COR-L47 (cell line): ENCODE measurements around the gene TMEM31.

Source experiments
- DNase-seq: peaks from one replicate; lab custom pipeline; 2025; lab: John Stamatoyannopoulos, UW

The TMEM31 gene, protein sequence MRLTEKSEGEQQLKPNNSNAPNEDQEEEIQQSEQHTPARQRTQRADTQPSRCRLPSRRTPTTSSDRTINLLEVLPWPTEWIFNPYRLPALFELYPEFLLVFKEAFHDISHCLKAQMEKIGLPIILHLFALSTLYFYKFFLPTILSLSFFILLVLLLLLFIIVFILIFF

DNA sequence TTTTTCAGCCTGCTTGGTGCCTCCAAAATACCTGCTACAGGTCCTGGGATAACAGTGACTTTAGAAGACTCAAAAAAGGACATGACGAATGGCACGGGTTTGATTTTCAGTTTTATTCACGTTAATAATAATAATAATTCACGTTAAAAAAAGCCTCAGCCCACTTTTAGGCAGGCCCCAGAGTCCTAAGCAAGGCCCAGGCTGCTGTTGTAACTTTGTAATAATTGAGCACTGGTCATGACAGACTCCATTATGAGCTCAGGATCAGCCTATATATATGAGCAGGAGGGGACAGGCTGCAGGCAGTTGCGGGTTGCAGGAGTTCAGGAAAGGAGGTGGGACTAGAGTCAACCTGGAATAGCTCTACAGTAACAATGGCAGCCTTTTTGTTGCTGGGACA, at the start of gene TMEM31:
TMEM31 (plus strand) TSS at position 301 of the 400 bp plus-strand sequence. CDS start 1,350 bp downstream, outside the sequence.
- DNase-seq = no peak

DNA sequence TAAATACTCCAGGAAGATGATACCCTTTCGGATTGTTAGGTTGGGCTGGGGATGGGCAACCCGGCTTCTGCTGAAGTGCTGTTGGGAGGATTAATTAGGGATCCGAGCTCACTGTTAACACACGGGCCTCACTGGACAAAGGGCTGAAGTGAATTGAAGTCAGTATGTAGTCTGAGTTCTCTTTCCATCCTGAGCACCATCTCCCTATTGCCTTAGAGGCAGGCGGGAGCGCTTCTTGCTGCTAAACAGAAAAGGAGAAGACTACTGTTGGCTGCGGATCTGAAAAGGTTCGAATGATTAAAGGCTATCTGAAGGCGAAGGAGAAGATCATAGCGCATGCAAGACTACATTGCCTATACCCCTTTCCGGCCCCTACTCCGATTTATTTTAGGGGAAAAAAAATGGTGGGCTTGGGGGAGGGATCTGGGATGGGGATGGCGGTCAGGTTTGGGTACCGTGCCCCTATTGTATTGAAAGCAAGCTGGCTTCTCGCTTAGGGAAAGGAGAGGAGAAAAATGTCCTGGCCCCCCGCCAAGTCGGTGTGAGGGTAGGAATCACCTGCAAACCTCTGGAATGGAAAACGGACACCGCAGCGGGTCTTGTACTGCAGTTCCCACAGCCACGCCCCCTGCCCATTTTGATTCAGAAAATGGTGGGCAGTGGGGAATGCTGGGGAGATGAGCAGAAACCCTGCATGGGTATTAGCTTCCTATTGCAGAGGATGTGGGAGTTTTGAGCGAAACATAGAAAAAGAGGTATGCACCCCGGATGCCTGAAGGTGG, 46.5 kb upstream of the TMEM31 start:
- DNase-seq = no peak

DNA sequence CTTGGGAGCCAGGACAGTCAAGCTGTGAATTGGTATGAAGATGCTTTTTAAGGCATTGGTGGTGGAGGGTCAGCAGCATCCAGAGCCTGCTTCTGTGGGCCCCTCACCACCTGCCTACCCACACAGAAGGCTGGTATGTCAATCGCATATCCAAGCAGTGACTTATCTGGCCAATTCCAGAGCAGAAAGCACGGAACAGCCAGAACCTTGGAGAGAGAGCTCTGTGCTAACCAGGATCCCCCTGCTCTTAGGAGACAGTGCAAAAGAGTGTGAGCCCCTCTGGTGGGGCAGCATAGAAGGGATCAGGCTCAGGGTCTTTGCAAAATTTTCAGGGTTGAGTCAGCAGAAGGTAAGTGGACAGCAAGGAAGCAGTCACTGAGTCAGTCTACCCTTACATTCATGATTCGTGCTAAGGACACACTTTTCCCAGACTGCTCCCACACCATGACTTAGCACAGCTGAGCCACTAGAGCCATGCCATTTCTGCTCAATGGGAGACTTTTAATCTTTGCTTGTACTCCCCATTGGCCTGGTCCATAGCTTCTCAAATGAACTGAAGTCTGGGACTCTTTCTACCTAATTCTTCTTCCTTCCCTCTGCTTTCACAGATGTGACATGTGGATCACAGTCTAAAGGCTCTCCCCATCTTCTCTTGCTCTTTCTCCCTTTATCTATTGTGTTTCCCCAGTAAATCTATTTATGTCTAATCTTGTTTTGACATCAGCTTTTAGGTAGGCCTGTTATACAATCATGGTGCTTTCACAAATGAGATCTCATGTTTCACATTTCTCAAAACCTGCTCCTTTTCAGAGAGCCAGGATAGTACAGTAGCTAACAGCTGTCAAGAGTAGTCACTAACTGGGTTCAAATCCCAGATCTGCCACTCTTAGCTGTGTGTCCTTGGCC, 44.3 kb upstream of the TMEM31 start:
- no peak for DNase-seq

DNA sequence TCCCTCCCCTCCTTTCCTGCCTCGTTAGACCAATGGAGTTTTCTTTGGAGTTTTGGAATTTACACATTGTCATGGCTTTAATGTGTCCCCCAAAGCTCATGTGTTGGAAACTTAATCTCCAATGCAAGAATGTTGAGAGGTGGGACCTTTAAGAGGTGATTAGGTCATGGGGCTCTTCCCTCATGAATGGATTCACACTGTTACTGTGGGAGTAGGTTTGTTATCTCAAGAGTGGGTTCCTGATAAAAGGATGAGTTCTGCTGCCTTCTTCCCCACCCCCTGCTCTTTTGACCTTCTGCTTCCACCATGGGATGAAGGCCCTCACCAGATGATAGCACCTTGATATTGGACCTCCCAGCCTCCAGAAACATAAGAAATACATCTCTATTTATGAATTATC, 41.0 kb upstream of the TMEM31 start:
- no peak for DNase-seq

DNA sequence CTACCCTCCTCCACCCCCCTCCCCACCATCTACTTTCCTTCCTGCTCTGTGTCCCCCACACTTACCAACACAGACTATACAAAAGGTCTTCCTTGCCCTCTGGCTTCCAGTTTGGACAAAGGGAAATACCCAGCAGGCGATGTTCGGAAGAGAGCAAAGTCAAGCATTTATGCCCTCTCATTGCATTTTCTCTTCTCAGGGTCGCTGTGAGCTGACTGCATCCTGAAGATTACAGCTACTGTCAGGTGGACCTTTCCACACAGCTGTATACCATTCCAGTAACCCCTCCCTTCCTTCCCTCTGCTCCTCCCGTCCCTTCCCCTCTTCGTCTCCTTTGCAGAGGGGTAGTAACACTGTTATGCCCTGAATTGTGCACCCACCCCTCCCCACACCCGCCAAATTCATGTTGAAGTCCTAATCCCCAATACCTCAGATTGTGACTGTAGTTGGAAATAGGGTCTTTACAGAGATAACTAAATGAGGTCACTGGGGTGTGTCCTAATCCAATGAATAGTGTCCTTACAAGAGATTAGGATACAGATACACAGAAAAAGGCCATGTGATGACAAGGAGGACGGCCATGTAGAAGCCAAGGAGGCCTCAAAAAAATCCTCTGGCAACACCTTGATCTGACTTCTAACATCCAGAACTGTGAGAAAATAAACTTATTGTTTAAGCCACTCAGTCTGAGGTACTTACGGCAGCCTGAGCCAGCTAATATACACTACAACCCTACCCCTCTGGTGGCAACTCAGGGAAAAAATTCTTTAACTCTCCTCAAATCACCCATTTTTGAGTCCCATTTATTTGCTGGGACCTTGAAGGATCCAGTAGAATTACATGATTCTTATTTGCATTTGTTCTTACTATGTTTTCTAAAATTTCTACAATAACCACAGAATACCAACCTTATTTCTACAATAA, 35.9 kb upstream of the TMEM31 start:
- no peak for DNase-seq

DNA sequence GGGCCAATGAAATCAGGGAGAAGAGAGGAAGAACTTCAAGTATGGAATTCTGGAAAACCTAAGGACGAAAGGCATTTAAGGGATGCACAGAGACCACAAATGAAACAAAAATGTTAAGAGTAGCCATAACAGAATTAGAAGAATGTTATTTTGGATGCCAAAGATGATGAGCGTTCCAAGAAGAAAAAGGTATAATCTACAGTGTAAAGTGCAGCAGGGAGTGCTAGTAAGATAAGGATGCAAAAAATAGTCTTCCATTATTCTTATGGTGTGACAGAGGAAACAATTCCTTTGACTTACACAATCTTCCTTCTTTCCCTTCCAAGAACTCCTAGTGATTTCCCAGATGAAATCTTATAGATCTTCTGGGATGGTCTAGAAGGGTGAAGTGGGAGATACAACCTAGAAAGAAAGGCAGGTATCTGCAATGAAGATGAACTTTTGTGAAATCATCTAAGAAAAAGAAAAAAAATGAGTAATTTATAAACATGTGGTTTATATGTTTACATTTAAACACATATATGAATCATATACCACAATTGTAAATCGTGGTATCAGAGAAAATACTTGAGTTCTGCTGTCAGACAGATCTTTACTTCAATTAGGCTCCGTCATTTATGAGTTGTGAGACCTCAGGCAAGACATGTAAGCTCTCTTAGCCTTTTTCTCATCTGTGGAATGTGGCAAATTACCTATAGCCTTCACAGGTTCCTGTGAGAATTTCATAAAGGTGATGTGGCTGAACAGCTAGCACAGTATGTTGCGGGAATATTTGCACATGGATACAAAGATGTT, 32.3 kb upstream of the TMEM31 start:
- no peak for DNase-seq

DNA sequence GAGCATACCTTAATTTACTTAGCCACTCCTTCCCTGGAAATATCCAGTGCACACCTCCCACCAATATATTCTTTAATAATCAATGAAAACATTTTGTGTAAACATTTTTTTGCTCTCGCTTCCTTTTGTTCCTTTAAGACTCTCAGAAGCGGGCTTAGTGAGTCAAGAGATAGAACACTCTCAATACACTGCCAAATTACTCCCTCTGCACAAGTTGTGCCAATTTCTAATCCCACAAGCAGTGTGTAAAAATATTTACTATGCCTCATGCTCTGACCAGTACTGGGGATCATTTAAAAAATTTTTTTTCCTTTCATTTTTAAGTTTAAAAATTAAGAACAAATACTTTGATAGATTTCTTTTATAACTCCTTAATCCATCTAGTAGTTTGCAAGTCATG, 29.3 kb upstream of the TMEM31 start:
- DNase-seq = no peak

DNA sequence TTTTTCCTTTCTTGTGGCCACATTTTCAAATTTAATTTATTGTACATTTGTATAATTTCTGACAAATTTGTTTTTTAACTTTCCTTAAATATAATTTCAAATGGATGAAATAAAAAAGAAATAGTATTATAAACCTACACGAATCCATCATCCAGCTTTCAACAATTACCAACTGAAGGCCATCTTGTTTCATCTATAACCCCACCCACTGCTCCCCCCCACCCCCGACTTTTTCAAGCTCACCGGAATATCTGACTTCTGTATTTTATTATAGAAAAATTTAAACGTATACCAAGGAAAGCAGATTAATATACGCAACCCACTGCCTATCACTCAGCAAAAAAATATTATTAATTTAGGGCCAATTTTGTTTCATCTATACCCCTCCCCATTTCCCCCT, 25.3 kb upstream of the TMEM31 start:
- DNase-seq = no peak

DNA sequence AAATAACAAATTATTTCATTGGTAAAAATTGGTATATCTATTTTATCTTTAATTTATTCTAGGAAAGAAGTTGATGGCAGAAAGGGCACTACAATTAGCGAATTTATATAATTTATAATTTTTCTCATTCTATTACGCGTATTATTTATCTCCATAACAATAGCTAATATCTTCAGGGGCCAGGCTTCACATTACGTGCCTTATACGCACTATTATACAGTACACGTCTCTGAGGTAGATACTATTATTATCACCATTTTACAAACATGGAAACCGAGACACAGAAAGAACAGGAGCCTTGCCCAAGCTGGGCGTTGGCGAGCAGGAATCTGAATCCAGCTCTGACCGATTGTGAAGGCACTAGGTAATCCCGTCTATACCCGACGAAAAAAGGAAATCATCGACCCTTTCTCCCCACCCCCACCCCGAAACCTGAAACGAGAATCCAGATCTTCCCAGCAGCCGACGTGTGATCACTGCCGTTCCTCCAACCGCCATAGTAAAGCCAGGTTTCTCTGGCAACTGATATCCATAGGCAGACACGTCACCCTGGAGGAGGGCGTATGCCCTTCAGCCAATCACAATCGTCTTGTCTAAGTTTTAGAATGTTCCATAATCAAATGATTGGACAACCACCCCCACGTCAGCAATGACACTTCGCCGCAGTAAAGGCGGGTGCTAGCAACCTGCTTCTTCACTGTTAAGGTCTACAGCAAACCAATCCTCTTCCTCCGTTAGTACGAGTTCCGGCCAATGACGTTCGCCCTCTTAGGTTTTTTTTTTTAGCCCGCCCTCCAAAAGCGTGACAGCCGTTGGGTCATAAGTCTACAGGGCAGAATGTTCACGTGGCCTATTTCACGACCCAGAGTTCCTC, 24.3 kb upstream of the TMEM31 start, which contains the start of gene MORF4L2:
MORF4L2 (minus strand) TSS at position 501 of the 874 bp plus-strand sequence. CDS start 9,672 bp downstream, outside the sequence.
- peak; percentile 90 for DNase-seq

DNA sequence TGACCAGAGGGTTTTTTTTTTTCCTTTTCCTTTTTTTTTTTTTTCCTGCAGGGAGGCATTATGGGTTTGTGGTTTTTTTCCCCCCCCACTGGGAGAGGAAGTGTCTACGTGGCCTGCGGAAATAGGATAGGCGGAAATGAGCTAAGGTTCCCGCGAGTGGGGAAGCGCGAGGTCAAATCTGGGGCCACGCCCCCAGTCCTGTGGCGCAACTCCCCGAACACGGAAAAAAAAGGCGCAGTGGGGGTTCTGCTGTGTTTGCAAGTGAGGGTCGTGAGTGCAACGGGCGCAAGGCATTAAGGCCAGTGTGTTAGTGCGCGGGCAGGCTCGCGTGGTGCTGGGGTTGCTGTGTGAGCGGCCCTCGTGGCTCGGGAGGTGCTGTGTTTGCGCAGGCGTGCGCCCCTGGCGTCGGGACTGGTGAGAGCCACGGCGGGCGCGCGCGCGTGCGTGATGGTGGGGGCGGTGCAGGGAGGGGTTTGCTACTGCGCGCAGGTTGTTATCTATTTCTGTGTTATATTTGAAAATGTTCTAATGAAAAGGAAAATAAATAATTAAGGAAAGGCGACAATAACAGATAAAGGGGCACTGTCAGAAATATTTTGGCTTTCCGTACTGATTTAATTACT, 23.5 kb upstream of the TMEM31 start:
- DNase-seq = peak; percentile 67

DNA sequence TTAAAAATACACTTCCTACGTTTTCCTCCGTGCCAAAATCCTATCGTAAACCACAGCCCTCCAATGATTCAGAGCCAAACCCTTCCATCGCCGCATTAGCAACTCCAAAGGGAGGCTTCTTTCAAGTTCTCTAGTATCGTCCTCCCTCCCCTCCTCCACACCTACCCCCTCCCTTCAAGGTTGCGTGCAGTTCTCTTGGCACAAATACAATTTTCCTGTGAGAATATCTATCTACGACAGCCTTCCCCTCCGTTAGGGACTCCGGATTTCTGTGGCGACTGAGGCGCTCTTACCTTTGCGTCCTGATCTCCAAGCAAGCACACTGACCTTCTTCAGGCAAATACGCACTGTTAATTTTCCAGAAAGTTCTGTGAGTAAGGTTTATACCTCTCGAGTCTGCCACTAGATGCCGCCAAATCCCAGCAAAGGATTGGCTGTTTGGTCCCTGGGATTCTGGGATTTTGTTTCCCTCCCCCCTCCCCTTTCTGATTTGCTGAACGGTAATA, 23.0 kb upstream of the TMEM31 start:
- DNase-seq = peak; percentile 75

DNA sequence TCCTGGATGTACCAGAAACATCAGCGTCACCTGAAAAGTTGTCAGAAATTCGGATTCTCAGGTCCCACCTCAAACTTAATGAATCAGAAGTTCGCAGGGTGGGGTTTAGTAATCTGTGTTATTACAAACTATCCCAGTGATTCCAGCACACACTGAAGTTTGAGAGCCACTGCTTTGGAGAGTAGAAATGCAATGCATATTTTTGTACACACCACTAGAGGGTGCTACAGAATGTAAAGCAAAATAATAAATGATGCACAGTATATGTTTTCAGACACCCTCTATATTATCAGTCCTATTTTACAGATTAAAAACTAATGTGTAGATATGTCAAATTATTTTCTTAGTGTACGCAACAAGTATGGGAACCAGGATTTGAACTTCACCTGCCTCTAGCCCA, 21.8 kb upstream of the TMEM31 start:
- peak; percentile 21 for DNase-seq

DNA sequence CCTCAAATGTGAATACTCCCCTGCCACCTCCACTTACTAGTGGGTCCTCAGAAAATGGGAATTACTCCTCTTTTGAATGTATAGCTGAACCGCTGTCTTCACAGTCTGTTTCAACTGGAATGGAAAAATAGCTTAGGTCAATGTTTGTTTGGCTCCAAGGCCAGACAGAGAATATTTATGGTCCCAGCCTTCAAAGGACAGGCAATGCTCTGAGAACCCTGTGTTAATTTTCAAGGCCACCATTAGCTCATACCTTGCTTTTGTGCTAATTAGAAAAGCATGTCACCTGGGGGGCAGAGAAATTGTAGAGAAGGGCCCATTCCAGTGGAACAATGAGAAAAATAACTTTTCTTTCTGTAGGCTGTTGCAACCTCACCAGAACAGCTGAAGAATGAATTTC, 19.6 kb upstream of the TMEM31 start:
- DNase-seq = no peak

DNA sequence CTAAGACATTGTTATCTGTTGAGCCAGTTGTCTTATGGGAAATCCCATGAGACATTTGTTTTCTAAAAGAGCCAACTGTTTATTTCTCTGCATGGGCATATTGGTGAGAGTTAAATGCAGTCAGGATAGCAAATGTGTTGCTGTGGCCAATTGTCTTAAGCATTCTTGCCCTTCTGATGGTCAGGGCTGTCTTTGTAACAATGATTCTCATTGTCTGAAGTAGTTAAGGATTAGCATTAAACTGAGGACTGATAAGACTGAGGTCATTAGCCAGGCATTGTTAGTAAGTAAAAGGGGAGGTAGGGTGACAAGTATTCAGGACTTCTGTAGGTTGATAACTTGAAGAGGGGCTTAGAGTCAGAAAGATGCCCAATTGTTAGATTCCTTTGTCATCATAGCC, 13.0 kb upstream of the TMEM31 start:
- DNase-seq = no peak

DNA sequence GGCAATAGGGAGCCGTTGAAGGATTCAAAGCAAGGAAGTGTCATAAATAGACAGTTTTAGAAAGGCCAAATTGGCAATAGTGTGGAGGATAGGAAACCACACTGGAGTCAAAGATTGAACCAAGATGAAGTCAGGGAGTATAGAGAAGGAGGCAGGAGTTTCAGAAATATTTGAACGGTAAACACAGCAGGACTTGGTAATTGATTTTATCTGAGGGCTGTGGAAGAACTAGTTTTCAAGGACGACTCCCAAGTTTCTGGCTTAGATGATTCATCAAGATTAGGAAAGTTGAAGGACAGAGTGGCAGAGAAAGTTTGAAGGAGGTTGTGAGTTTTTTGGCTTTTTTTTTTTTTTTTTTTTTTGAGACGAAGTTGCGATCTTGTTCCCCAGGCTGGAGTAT, 11.5 kb upstream of the TMEM31 start:
- DNase-seq = no peak

DNA sequence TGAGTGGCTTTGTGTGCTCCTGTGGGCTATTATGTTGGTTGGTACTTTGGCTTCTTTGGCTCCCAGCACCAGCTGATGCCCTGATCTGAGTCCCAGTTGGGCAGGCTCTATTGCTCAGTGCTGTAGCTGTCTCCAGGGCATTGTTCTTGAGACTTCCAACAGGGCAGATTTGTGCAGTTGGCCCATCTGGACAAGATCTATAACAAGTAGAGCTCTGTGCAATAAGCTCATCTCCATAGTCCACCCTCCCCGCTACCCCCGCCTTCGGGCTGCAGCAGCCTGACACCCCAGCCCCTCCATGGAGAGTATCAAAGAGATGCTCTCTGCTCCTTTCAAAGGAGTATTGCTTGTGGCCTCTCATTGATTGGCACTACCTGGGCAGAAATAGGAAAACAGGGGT, 5.8 kb upstream of the TMEM31 start:
- DNase-seq = no peak

DNA sequence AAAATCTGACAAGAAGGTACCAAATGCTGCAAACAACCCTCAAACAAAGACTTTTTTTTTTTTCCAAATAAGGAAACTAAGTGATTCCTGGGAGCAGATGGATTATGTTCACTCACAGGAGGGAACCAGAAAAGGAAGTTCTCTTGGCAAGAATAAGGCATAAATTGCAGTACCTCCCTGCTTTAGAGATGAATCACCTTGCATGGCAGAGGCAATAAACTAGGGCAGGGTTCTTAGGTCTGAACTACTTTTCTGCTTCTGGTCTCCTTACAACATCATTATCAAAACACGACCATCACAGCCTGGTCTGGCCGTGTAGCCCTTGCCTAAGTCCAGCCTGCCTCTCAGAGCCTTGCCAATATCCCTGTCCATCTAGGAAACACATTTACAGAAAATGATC, 6.3 kb downstream of the TMEM31 start:
- DNase-seq = no peak

DNA sequence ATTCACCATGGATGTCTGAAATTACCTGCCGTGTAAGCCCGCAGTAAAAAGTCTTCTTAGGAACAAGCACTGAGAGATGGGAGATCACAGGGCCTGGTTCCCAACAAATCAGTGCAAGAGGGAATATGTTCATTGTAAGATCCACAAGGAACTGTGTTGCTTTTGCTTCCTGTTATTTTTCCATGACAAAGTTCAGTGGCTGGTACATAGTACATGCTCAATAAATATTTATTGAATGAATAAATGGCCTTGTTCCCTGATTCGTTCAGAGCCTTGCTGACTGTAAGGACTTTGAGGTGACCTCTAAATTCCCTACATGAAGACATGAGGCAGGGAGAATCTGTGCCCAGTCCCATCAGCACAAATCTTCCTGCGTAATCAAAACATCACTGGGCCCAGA, 7.4 kb downstream of the TMEM31 start:
- DNase-seq = no peak

DNA sequence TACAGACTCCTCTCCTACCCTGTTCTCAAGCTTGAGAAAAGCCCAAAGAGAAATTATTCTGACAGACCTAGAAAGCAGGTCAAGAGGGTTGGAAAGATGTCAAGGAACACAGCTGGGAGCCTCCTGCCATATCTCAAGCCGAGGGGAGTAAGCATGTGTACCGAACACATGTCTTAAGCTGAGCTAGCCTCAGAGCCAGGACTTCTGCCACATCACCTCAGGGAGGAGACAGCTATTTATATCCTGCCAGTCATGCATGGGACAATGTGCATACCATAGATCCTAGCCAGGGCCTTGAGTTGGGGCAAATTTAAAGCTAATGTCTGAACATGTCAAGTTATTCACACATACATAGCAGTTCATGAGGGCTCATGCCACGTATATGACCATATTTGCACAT, 11.8 kb downstream of the TMEM31 start:
- no peak for DNase-seq
